Ovary (tissue), 3 donors: Measurements from ENCODE around the gene APOA1.

Experiments used
- POLR2A ChIP-seq: fragments of 450-650 bp; IDR thresholded peaks from one replicate; pipeline ENCODE4 v1.6.1; 2017; ENCODE audit warnings: antibody characterized with exemption, mild to moderate bottlenecking, moderate library complexity
- TF ChIP-seq, protein P1 (sequence below), 3 donors: fragments of 450-650 bp in 2 of 3; fragments of 200-600 bp in 1 of 3; IDR thresholded peaks; one replicate each; pipeline versions ENCODE4 v1.5.1 to v1.8.0; 2016 to 2022; ENCODE audit warnings: antibody characterized with exemption in 3 of 3, mild to moderate bottlenecking in 1 of 3
- donor health status: DM: no; HTN: no; CAD: no.

GRCh38 chr11:116786966-116787365, 50.5 kb downstream of the APOA1 start:
- TF ChIP-seq POLR2A, result no peak
- TF ChIP-seq, protein P1, sequence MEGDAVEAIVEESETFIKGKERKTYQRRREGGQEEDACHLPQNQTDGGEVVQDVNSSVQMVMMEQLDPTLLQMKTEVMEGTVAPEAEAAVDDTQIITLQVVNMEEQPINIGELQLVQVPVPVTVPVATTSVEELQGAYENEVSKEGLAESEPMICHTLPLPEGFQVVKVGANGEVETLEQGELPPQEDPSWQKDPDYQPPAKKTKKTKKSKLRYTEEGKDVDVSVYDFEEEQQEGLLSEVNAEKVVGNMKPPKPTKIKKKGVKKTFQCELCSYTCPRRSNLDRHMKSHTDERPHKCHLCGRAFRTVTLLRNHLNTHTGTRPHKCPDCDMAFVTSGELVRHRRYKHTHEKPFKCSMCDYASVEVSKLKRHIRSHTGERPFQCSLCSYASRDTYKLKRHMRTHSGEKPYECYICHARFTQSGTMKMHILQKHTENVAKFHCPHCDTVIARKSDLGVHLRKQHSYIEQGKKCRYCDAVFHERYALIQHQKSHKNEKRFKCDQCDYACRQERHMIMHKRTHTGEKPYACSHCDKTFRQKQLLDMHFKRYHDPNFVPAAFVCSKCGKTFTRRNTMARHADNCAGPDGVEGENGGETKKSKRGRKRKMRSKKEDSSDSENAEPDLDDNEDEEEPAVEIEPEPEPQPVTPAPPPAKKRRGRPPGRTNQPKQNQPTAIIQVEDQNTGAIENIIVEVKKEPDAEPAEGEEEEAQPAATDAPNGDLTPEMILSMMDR (IDR thresholded peaks at IDR 0.05), result no peak
